Testis (tissue), 2 donors: Measurements from ENCODE around the gene CYGB.

ENCODE experiments used
- CTCF ChIP-seq, 3 experiments: fragments of 450-650 bp in 2 of 3; fragments of 200-600 bp in 1 of 3; sonication (generic) in 1 of 3; IDR thresholded peaks; one replicate each; pipeline ENCODE4 v1.5.1; 2016 to 2019; ENCODE audit warnings: antibody characterized with exemption in 3 of 3, mild to moderate bottlenecking in 2 of 3, moderate library complexity in 1 of 3
- POLR2A ChIP-seq: fragments of 450-650 bp; IDR thresholded peaks from one replicate; pipeline ENCODE4 v1.6.1; 2017; ENCODE audit warnings: antibody characterized with exemption, mild to moderate bottlenecking, moderate library complexity

- TF ChIP-seq CTCF (IDR thresholded peaks at IDR 0.05) (no peak), POLR2A (no peak)
These were observed 44.5 kb downstream of the CYGB start for GRCh38 chr17:76492989-76493501.
